Stimulated activated CD8-positive, alpha-beta memory T cell treated with anti-CD3 and anti-CD28 coated beads, Interleukin-7, amount 100 ng/mL, for 4 hours (primary cell): ENCODE results near the gene FHIT.

Experiments used
- DNase-seq, 2 donors: peaks; one replicate each; pipeline ENCODE4 v3.0.0-alpha.2; 2020; ENCODE audit warnings: low read depth in 2 of 2

FHIT gene

GRCh38 chr3:61169621-61170251 lies 81.5 kb downstream of the FHIT start:
- DNase-seq: no peak

- DNase-seq: no peak
These were observed 83.0 kb downstream of the FHIT start for GRCh38 chr3:61168286-61168685.

- DNase-seq: no peak
These were observed 88.3 kb downstream of the FHIT start for GRCh38 chr3:61162965-61163364.

- no peak for DNase-seq
These were observed 92.6 kb downstream of the FHIT start for GRCh38 chr3:61158667-61159066.

GRCh38 chr3:61158216-61158615 lies 93.0 kb downstream of the FHIT start:
- no peak for DNase-seq

GRCh38 chr3:61157414-61157813 lies 93.8 kb downstream of the FHIT start:
- no peak for DNase-seq

GRCh38 chr3:61155701-61156292 lies 95.5 kb downstream of the FHIT start:
- no peak for DNase-seq

- DNase-seq: no peak
These were observed 96.6 kb downstream of the FHIT start for GRCh38 chr3:61154457-61155198.

GRCh38 chr3:61152071-61152470 lies 99.2 kb downstream of the FHIT start:
- DNase-seq: no peak

- DNase-seq: no peak
These were observed 102.0 kb downstream of the FHIT start for GRCh38 chr3:61149236-61149635.

GRCh38 chr3:61146010-61146890 lies 105.0 kb downstream of the FHIT start:
- no peak for DNase-seq

- no peak for DNase-seq
These were observed 109.6 kb downstream of the FHIT start for GRCh38 chr3:61141697-61142096.

GRCh38 chr3:61141227-61141626 lies 110.0 kb downstream of the FHIT start:
- DNase-seq: no peak

GRCh38 chr3:61139686-61140085 lies 111.6 kb downstream of the FHIT start:
- DNase-seq: no peak

GRCh38 chr3:61138401-61138800 lies 112.9 kb downstream of the FHIT start:
- no peak for DNase-seq

GRCh38 chr3:61136191-61136590 lies 115.1 kb downstream of the FHIT start:
- DNase-seq: no peak

GRCh38 chr3:61134532-61134931 lies 116.7 kb downstream of the FHIT start:
- DNase-seq: no peak

GRCh38 chr3:61132062-61132461 lies 119.2 kb downstream of the FHIT start:
- DNase-seq: no peak

GRCh38 chr3:61118830-61119229 lies 132.4 kb downstream of the FHIT start:
- no peak for DNase-seq

GRCh38 chr3:61117045-61117898 lies 134.0 kb downstream of the FHIT start:
- no peak for DNase-seq

GRCh38 chr3:61114316-61114953 lies 136.8 kb downstream of the FHIT start:
- no peak for DNase-seq
